A549 (cell line): Measurements from ENCODE around the gene MAP3K8. TPM values are rescaled to one million over a fixed set of nuclear protein-coding genes. Genes with fewer than 3 reads are reported as not detected.

Source experiments
- ATAC-seq, 2 experiments: fragments of 200-7000 bp in 1 of 2; fragments of >200 bp in 1 of 2; cut with Nextera tagmentation in 1 of 2; cut with Tn5 transposase in 1 of 2; 3 replicates each; pipeline versions ENCODE4 v1.8.0 to v1.9.1; 2018 to 2020; ENCODE audit warnings: mild to moderate bottlenecking in 1 of 2, moderate library complexity in 1 of 2
- CTCF ChIA-PET: fragments of 300-600 bp; sonication (Branson Sonifier 250); formaldehyde crosslinking; extraction: SDS; loops from one replicate; lab custom pipeline; 2021; ENCODE audit warnings: antibody characterized with exemption, inconsistent platforms; lab: Yijun Ruan, JAX
- POLR2A ChIA-PET: fragments of 350-600 bp; formaldehyde crosslinking; extraction: SDS; loops from one replicate; lab custom pipeline; 2021; ENCODE audit warnings: antibody characterized with exemption, inconsistent platforms; lab: Yijun Ruan, JAX
- DNase-seq, 2 experiments: peaks; one replicate each; pipeline versions ENCODE4 v3.0.0 to v3.0.0-alpha.2; 2011 to 2016; ENCODE audit warnings: low read depth in 1 of 2, low spot score in 1 of 2
- FAIRE-seq: peaks from 2 replicates; lab custom pipeline; 2011; peaks lifted over from hg19 to GRCh38; lab: Jason Lieb, UNC
- H3K27ac ChIP-seq, 2 experiments: fragments of >200 bp; sonication (Bioruptor Twin); formaldehyde crosslinking; 3 replicates each; pipeline ENCODE4 v1.5.1; 2016 to 2017
- H3K4me1 ChIP-seq: fragments of >200 bp; sonication (Bioruptor Twin); formaldehyde crosslinking; 3 replicates; pipeline ENCODE4 v1.6.1; 2016
- H3K4me2 ChIP-seq: fragments of >200 bp; sonication (Bioruptor Twin); formaldehyde crosslinking; 3 replicates; pipeline ENCODE4 v1.6.1; 2016
- H3K4me3 ChIP-seq: fragments of >200 bp; sonication (Bioruptor Twin); formaldehyde crosslinking; 3 replicates; pipeline ENCODE4 v1.5.1; 2016
- H3K9me3 ChIP-seq: fragments of >200 bp; sonication (Bioruptor Twin); formaldehyde crosslinking; 3 replicates; pipeline ENCODE4 v1.6.1; 2016
- JUN ChIP-seq, 2 experiments: fragments of >200 bp; sonication (Bioruptor Twin); formaldehyde crosslinking; IDR thresholded peaks; 2 replicates in 1 of 2; 3 replicates in 1 of 2; pipeline ENCODE4 v1.6.1; 2016 to 2017
- KDM5A ChIP-seq: fragments of 200-600 bp; sonication (generic); IDR thresholded peaks from 2 replicates; pipeline ENCODE4 v1.6.1; 2016; ENCODE audit warnings: antibody characterized with exemption, mild to moderate bottlenecking
- MAFK ChIP-seq: fragments of 450-650 bp; IDR thresholded peaks from 2 replicates; pipeline ENCODE4 v1.6.1; 2014; ENCODE audit not compliant: partially characterized antibody
- MAZ ChIP-seq: fragments of 150-350 bp; IDR thresholded peaks from 2 replicates; pipeline ENCODE4 v1.6.1; 2014; ENCODE audit warnings: antibody characterized with exemption, low read depth, low read length, borderline replicate concordance
- NFE2L2 ChIP-seq: fragments of 150-350 bp; conservative IDR thresholded peaks from 2 replicates; pipeline ENCODE4 v1.6.1; 2014; ENCODE audit warnings: low read length
- NPAS2 ChIP-seq: fragments of 250-450 bp; sonication (Bioruptor Pico); IDR thresholded peaks from 2 replicates; pipeline ENCODE4 v1.8.0; 2022; ENCODE audit warnings: mild to moderate bottlenecking, moderate library complexity, borderline replicate concordance
- RAD21 ChIP-seq, 2 experiments: fragments of >200 bp in 1 of 2; sonication (Bioruptor Twin) in 1 of 2; formaldehyde crosslinking in 1 of 2; IDR thresholded peaks in 1 of 2; conservative IDR thresholded peaks in 1 of 2; 2 replicates in 1 of 2; 3 replicates in 1 of 2; pipeline ENCODE4 v1.6.1; 2012 to 2018; ENCODE audit warnings: inconsistent platforms in 1 of 2
- RCOR1 ChIP-seq: fragments of 150-350 bp; IDR thresholded peaks from 2 replicates; pipeline ENCODE4 v1.6.1; 2014; ENCODE audit warnings: antibody characterized with exemption, low read length, low read depth
- SMC3 ChIP-seq: fragments of >200 bp; sonication (Bioruptor Twin); formaldehyde crosslinking; IDR thresholded peaks from 3 replicates; pipeline ENCODE4 v1.6.1; 2018; ENCODE audit warnings: inconsistent platforms
- ZC3H11A ChIP-seq: fragments of 450-650 bp; IDR thresholded peaks from 2 replicates; pipeline ENCODE4 v1.6.1; 2014; ENCODE audit warnings: antibody characterized with exemption, mild to moderate bottlenecking
- ZNF302 ChIP-seq: fragments of 250-450 bp; sonication (Bioruptor Pico); IDR thresholded peaks from 2 replicates; pipeline ENCODE4 v1.9.0; 2021; ENCODE audit warnings: inconsistent platforms, mild to moderate bottlenecking, moderate library complexity
- ZSCAN20 ChIP-seq: fragments of 250-450 bp; sonication (Bioruptor Pico); IDR thresholded peaks from 2 replicates; pipeline ENCODE4 v1.8.0; 2022; ENCODE audit warnings: mild to moderate bottlenecking, moderate library complexity
- WGBS: methylation state at CpG from one replicate; pipeline ENCODE4 v1.1.6; 2017; ENCODE audit errors: missing lambda C conversion rate; 5-methylcytosine and 5-hydroxymethylcytosine counted together
- polyA plus RNA-seq, 4 experiments: library from polyadenylated mRNA; depleted of rRNA in 3 of 4; stranded (reverse); fragments of >200 nt; fragmentation: RNase III in 1 of 4; extraction: RNeasy Plus Mini Kit Qiagen cat#74134 plus additional on column Dnase treatment in 1 of 4; gene quantifications; 2 replicates in 3 of 4; 3 replicates in 1 of 4; pipeline ENCODE4 v1.2.3, GENCODE V29; 2011 to 2017
- TF ChIP-seq, protein P1 (sequence below): fragments of >200 bp; sonication (Bioruptor Twin); formaldehyde crosslinking; IDR thresholded peaks from 3 replicates; pipeline ENCODE4 v1.5.1; 2016
- TF ChIP-seq, protein P2 (sequence below): IDR thresholded peaks from 2 replicates; pipeline ENCODE4 v1.6.1; 2012
- TF ChIP-seq, protein P3 (sequence below): fragments of 200-600 bp; sonication (generic); IDR thresholded peaks from 2 replicates; pipeline ENCODE4 v1.6.1; 2016; ENCODE audit warnings: antibody characterized with exemption, mild to moderate bottlenecking, moderate library complexity
- TF ChIP-seq, protein P4 (sequence below): IDR thresholded peaks from 2 replicates; pipeline ENCODE4 v1.6.1; 2012

The MAP3K8 gene
- polyA plus RNA-seq, 2 of the 4 experiments (the other 2 are of a cell fraction): 26.4 to 50.8 TPM

DNA sequence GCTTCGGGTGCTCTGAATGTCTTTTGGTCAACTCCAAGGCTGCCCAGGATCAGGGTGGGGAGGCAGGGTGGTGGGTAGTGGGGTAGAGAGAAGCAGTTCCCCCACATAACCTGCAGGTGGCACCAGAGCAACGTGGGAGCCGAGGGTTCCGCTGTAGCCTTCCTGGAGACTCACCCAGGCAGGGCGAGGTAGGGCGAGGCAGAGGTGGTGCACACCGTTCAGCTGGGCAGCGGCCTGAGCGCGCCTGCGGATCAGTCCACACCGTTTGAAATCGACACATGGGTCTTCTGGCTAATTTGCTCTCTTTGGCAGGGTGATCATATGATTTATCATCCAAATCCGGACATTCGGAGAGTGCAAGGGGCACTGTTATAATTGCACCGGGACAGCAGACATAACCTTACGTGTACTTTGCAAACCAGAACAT, 41.4 kb upstream of the MAP3K8 start:
- ChIA-PET POLR2A (interaction anchor here (0.7 to 1.5 kb wide), 2 partner anchors 41 to 188 kb away, joined by 3 to 4 read pairs; partner anchors contain the start of gene MAP3K8), CTCF (interaction anchor here (0.5 to 7.1 kb wide), 60 partner anchors 8 to 1709 kb away, joined by 3 to 216 read pairs (median 4); no protein-coding TSS in a partner anchor)
- peak; percentile 79 to 91 for DNase-seq
- WGBS: 20% methylated on average over 16 of the region's 17 CpGs
- Histone ChIP-seq H3K4me3 (no peak overlapping the region), H3K9me3 (no peaks in the 10 kb centered on the region), H3K27ac (peak overlapping the region; percentile 55 to 72; a peak in 4 of 6 replicates), H3K4me2 (peak overlapping the region; percentile 76), H3K4me1 (peaks cover 7% of the 10 kb centered on the region; the same call in 1 of the 3 replicates)
- no peak for FAIRE-seq
- TF ChIP-seq, protein P1, sequence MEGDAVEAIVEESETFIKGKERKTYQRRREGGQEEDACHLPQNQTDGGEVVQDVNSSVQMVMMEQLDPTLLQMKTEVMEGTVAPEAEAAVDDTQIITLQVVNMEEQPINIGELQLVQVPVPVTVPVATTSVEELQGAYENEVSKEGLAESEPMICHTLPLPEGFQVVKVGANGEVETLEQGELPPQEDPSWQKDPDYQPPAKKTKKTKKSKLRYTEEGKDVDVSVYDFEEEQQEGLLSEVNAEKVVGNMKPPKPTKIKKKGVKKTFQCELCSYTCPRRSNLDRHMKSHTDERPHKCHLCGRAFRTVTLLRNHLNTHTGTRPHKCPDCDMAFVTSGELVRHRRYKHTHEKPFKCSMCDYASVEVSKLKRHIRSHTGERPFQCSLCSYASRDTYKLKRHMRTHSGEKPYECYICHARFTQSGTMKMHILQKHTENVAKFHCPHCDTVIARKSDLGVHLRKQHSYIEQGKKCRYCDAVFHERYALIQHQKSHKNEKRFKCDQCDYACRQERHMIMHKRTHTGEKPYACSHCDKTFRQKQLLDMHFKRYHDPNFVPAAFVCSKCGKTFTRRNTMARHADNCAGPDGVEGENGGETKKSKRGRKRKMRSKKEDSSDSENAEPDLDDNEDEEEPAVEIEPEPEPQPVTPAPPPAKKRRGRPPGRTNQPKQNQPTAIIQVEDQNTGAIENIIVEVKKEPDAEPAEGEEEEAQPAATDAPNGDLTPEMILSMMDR: peak; percentile 94
- TF ChIP-seq, protein P2, sequence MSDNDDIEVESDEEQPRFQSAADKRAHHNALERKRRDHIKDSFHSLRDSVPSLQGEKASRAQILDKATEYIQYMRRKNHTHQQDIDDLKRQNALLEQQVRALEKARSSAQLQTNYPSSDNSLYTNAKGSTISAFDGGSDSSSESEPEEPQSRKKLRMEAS: 0 out of 2 replicates have a peak, but pooled peaks have one; percentile 40
- TF ChIP-seq ZSCAN20 (CRISPR knock-in tag) (no peak), ZC3H11A (no peak), SMC3 (peak; percentile 95), RAD21 (conservative IDR thresholded peaks at IDR 0.05 in 1 of 2, IDR thresholded peaks at IDR 0.05 in 1 of 2) (peak; percentile 98 to 99)
- ATAC-seq: peak; percentile 98 to 100

DNA sequence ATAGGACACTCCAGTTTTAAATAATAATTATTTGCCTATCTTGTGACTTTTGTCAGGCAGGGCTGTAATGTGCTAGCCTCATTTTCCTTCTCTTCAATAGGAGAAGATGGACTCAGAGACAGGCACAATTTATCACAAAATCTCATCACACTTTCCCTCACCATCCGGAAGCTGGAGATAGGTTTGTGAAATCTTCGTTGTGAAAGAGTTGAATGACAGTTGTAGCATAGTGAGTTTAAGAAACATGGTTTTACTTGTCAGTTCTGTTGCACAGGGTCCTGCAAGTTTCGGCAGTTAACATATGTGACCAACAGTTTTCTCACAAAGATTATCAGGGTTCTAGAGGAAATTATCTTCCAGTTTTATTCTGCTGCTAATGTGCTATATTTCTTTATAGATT, 37.7 kb upstream of the MAP3K8 start:
- peaks cover 7% of the 10 kb centered on the region; the same call in 1 of the 3 replicates for H3K4me1 ChIP-seq

More for the DNA sequence above, 37.7 kb upstream of the MAP3K8 start:
- Histone ChIP-seq H3K4me3 (no peak overlapping the region), H3K27ac (0 out of 6 replicates have a peak overlapping the region, but pooled peaks of 1 of the 2 experiments have one; percentile 31), H3K4me2 (no peak overlapping the region), H3K9me3 (no peaks in the 10 kb centered on the region)
- ATAC-seq (no peak), DNase-seq (no peak), FAIRE-seq (no peak)
- WGBS: 51% methylated on average over 3 of the region's 3 CpGs
- POLR2A ChIA-PET: no interaction called here
- TF ChIP-seq MAFK (no peak), JUN (IDR thresholded peaks at IDR 0.05) (no peak), RCOR1 (no peak), KDM5A (no peak), ZSCAN20 (CRISPR knock-in tag) (no peak), ZNF302 (no peak), RAD21 (conservative IDR thresholded peaks at IDR 0.05 in 1 of 2, IDR thresholded peaks at IDR 0.05 in 1 of 2) (no peak), NFE2L2 (no peak), MAZ (no peak), NPAS2 (CRISPR knock-in tag) (no peak)
- TF ChIP-seq, protein P3, sequence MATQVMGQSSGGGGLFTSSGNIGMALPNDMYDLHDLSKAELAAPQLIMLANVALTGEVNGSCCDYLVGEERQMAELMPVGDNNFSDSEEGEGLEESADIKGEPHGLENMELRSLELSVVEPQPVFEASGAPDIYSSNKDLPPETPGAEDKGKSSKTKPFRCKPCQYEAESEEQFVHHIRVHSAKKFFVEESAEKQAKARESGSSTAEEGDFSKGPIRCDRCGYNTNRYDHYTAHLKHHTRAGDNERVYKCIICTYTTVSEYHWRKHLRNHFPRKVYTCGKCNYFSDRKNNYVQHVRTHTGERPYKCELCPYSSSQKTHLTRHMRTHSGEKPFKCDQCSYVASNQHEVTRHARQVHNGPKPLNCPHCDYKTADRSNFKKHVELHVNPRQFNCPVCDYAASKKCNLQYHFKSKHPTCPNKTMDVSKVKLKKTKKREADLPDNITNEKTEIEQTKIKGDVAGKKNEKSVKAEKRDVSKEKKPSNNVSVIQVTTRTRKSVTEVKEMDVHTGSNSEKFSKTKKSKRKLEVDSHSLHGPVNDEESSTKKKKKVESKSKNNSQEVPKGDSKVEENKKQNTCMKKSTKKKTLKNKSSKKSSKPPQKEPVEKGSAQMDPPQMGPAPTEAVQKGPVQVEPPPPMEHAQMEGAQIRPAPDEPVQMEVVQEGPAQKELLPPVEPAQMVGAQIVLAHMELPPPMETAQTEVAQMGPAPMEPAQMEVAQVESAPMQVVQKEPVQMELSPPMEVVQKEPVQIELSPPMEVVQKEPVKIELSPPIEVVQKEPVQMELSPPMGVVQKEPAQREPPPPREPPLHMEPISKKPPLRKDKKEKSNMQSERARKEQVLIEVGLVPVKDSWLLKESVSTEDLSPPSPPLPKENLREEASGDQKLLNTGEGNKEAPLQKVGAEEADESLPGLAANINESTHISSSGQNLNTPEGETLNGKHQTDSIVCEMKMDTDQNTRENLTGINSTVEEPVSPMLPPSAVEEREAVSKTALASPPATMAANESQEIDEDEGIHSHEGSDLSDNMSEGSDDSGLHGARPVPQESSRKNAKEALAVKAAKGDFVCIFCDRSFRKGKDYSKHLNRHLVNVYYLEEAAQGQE: no peak
- TF ChIP-seq, protein P2: no peak
- TF ChIP-seq, protein P4, sequence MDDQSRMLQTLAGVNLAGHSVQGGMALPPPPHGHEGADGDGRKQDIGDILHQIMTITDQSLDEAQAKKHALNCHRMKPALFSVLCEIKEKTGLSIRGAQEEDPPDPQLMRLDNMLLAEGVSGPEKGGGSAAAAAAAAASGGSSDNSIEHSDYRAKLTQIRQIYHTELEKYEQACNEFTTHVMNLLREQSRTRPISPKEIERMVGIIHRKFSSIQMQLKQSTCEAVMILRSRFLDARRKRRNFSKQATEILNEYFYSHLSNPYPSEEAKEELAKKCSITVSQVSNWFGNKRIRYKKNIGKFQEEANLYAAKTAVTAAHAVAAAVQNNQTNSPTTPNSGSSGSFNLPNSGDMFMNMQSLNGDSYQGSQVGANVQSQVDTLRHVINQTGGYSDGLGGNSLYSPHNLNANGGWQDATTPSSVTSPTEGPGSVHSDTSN: no peak
- CTCF ChIA-PET: interaction anchor here (0.6 to 7.1 kb wide), 5 partner anchors 11 to 191 kb away, joined by 3 to 216 read pairs (median 4); partner anchors contain the start of gene MAP3K8
